ENCODE results near the gene C2CD5. TPM values are rescaled to one million over a fixed set of nuclear protein-coding genes. Genes with fewer than 3 reads are reported as not detected.

Gene C2CD5
- total RNA-seq, 3 donors from 2014 or later: 56.3 to 68.6 (median 62.4) TPM

GRCh38 chr12:22413592-22413991, 130.8 kb downstream of the C2CD5 start:
- intact Hi-C loops (cut with DNase I, micrococcal nuclease): no loop called here
- Histone ChIP-seq H3K9me3 (no peaks in the 10 kb centered on the region), H3K4me3 (no peak overlapping the region), H3K4me1 (ENCODE audit: low read depth) (peaks cover 5% of the 10 kb centered on the region), H3K36me3 (ENCODE audit: low read depth) (no peaks in the 10 kb centered on the region)
- ATAC-seq: no peak
- no peak for TF ChIP-seq CTCF (IDR thresholded peaks at IDR 0.05)
- DNase-seq: no peak

GRCh38 chr12:22412581-22412980, 131.8 kb downstream of the C2CD5 start:
- Histone ChIP-seq H3K4me3 (no peak overlapping the region), H3K4me1 (ENCODE audit: low read depth) (peaks cover 5% of the 10 kb centered on the region), H3K9me3 (no peaks in the 10 kb centered on the region), H3K36me3 (ENCODE audit: low read depth) (no peaks in the 10 kb centered on the region)
- intact Hi-C loops (cut with DNase I, micrococcal nuclease): no loop called here
- no peak for TF ChIP-seq CTCF (IDR thresholded peaks at IDR 0.05)
- no peak for DNase-seq
- no peak for ATAC-seq

- Histone ChIP-seq H3K4me1 (ENCODE audit: low read depth) (no peaks in the 10 kb centered on the region), H3K4me3 (no peak overlapping the region), H3K36me3 (ENCODE audit: low read depth) (no peaks in the 10 kb centered on the region), H3K9me3 (no peaks in the 10 kb centered on the region)
- TF ChIP-seq CTCF (IDR thresholded peaks at IDR 0.05): no peak
- DNase-seq: no peak
- intact Hi-C loops (cut with DNase I, micrococcal nuclease): no loop called here
- ATAC-seq: peak; percentile 70
These were observed 133.9 kb downstream of the C2CD5 start for GRCh38 chr12:22410486-22410885.

GRCh38 chr12:22409377-22410164, 134.8 kb downstream of the C2CD5 start:
- peak; percentile 79 for ATAC-seq
- Histone ChIP-seq H3K36me3 (ENCODE audit: low read depth) (no peaks in the 10 kb centered on the region), H3K9me3 (no peaks in the 10 kb centered on the region), H3K4me1 (ENCODE audit: low read depth) (no peaks in the 10 kb centered on the region), H3K4me3 (no peak overlapping the region)
- peak in 1 of 3 donors; percentile 21 for DNase-seq
- no peak for TF ChIP-seq CTCF (IDR thresholded peaks at IDR 0.05)
- intact Hi-C loops (cut with DNase I, micrococcal nuclease): no loop called here

GRCh38 chr12:22408610-22409376, 135.5 kb downstream of the C2CD5 start:
- intact Hi-C loops (cut with DNase I, micrococcal nuclease): no loop called here
- Histone ChIP-seq H3K4me1 (ENCODE audit: low read depth) (no peaks in the 10 kb centered on the region), H3K36me3 (ENCODE audit: low read depth) (no peaks in the 10 kb centered on the region), H3K4me3 (no peak overlapping the region), H3K9me3 (no peaks in the 10 kb centered on the region)
- DNase-seq (no peak), ATAC-seq (peak; percentile 27)
- TF ChIP-seq CTCF (IDR thresholded peaks at IDR 0.05): no peak

Data from mucosa of descending colon (tissue), 3 donors.